Heart left ventricle (tissue), 16 donors: ENCODE data around the gene ERC1. TPM values are rescaled to one million over a fixed set of nuclear protein-coding genes. Genes with fewer than 3 reads are reported as not detected.
A peak's percentile ranks its signal among the peaks of the same experiment; 100 is the strongest.
"Not testable (repeated sequence)": the region's sequence is repeated elsewhere in the genome, so short reads cannot be mapped to it uniquely, and the experiment has no call there.

ENCODE experiments used
- ATAC-seq, 4 donors: fragments of 200-7000 bp; cut with Tn5 transposase; one replicate each; pipeline ENCODE4 v1.9.1; 2020 to 2022; ENCODE audit warnings: moderate library complexity in 4 of 4, mild to moderate bottlenecking in 3 of 4, moderate number of reproducible peaks in 1 of 4
- DNase-seq, 5 donors: peaks; one replicate each; pipeline ENCODE4 v3.0.0-alpha.2; 2020
- H3K27ac ChIP-seq, 12 donors: fragments of 200-600 bp; sonication (generic) in 4 of 12; one replicate each; pipeline versions ENCODE4 v1.5.0 to v1.8.0; 2016 to 2022; ENCODE audit warnings: mild to moderate bottlenecking in 2 of 12
- H3K27me3 ChIP-seq, 9 donors: fragments of 200-600 bp; sonication (generic) in 2 of 9; one replicate each; pipeline versions ENCODE4 v1.5.1 to v1.8.0; 2016 to 2022; ENCODE audit warnings: mild to moderate bottlenecking in 3 of 9
- H3K36me3 ChIP-seq, 9 donors: fragments of 200-600 bp; sonication (generic) in 2 of 9; one replicate each; pipeline versions ENCODE4 v1.5.0 to v1.8.0; 2018 to 2022; ENCODE audit warnings: mild to moderate bottlenecking in 2 of 9
- H3K4me1 ChIP-seq, 12 donors: fragments of 200-600 bp; sonication (generic) in 4 of 12; one replicate each; pipeline versions ENCODE4 v1.5.0 to v1.8.0; 2016 to 2022; ENCODE audit warnings: mild to moderate bottlenecking in 3 of 12
- H3K4me3 ChIP-seq, 12 donors: fragments of 200-600 bp; sonication (generic) in 4 of 12; one replicate each; pipeline versions ENCODE4 v1.5.0 to v1.8.0; 2017 to 2022; ENCODE audit warnings: mild to moderate bottlenecking in 9 of 12, moderate library complexity in 4 of 12
- H3K9me3 ChIP-seq, 12 donors: fragments of 200-600 bp; sonication (generic) in 4 of 12; one replicate each; pipeline versions ENCODE4 v1.5.0 to v1.8.0; 2016 to 2022; ENCODE audit warnings: mild to moderate bottlenecking in 1 of 12
- CTCF ChIP-seq, 12 donors: fragments of 200-600 bp; sonication (generic) in 4 of 12; IDR thresholded peaks; one replicate each; pipeline versions ENCODE4 v1.5.0 to v1.8.0; 2018 to 2022; ENCODE audit warnings: antibody characterized with exemption in 12 of 12, mild to moderate bottlenecking in 5 of 12
- POLR2A ChIP-seq, 2 donors: fragments of 450-650 bp; IDR thresholded peaks; one replicate each; pipeline ENCODE4 v1.6.1; 2017; ENCODE audit warnings: antibody characterized with exemption in 2 of 2, mild to moderate bottlenecking in 2 of 2, moderate library complexity in 2 of 2
- WGBS, 4 donors: extraction: QIAGEN DNeasy Blood & Tissue Kit in 2 of 4; methylation state at CpG; one replicate each; pipeline versions ENCODE4 v1.1.5 to v1.1.7; 2013 to 2018; 5-methylcytosine and 5-hydroxymethylcytosine counted together
- intact Hi-C, 10 donors: fragments of 100-400 bp; cut with DNase I; formaldehyde crosslinking; loops; one replicate each; pipeline versions ENCODE4 v1.11.1 to v1.14.2; 2022
- polyA plus RNA-seq, 2 donors: library from polyadenylated mRNA; stranded (reverse); fragments of 200-250 nt; gene quantifications; one replicate each; pipeline ENCODE4 v1.2.3, GENCODE V29; 2013
- total RNA-seq, 9 donors: library from RNA; depleted of rRNA in 2 of 9; stranded (reverse); fragments of >200 nt in 2 of 9; fragmentation: NEBNext Ultra II Directional in 3 of 9; extraction: Animal tissue kit (Norgen Biotek cat#: 25700) in 3 of 9; gene quantifications; one replicate each; pipeline versions ENCODE4 v1.1.0 to v1.2.4, GENCODE V29; 2016 to 2023
- donor health status: ischemic (EF 13 %, LVEDD 7.1; RV severe dilation, severe dysfunction).
- donor health status: healthy with polysubstance abuse.
- donor health status: DM: no; HTN: yes; CAD: no.
- donor health status: DM: no; HTN: no; CAD: no.
- donor health status: ischemic (EF 25% LVEDD 6.9; RV normal size, moderate dysfunction).
- donor health status: ischemic (EF 25% LVEDD 5.7; RV mildly dilated, moderate dysfunction).
- donor health status: healthy.
- donor health status: DM: yes; HTN: yes; CAD: no.
- donor health status: ischemic (EF 35%, LVEDD 5.7; RV mildly dilated, moderate dysfunction).
- donor health status: nonischemic (EF 11% LVEDD 7.7; RV severe dilation, severe dysfunction).
- donor health status: DM: yes; HTN: yes; CAD: no.
- donor health status: PGD.
- donor health status: ischemic (EF 29% LVEDD 5.4; RV normal size, mild dysfunction).
- donor health status: nonischemic (EF 23%, LVEDD 6.1; RV moderate dilation, normal function).

ERC1 gene
- total and polyA plus RNA-seq, 11 donors, result 13.5 to 84.0 (median 47.9) TPM

- Histone ChIP-seq H3K9me3 (no peaks in the 10 kb centered on the region), H3K27me3 (no peaks in the 10 kb centered on the region), H3K4me1 (peaks cover 0 to 43% (median 27%) of the 10 kb centered on the region in 12 donors), H3K27ac (no peak overlapping the region), H3K4me3 (no peak overlapping the region), H3K36me3 (peaks cover 0 to 9% (median 3%) of the 10 kb centered on the region in 9 donors)
- DNase-seq, result no peak
- WGBS, 4 donors, result 79 to 84% (median 81%) methylated on average over 4 of the region's 4 CpGs
- intact Hi-C loops, result loop anchor here in 5 of 10 donors (10.0 kb wide), 4 partner anchors 58 to 598 kb away; partner anchors contain the start of gene FBXL14 (in 1 of the 5)
- TF ChIP-seq POLR2A (IDR thresholded peaks at IDR 0.05) (no peak), CTCF (IDR thresholded peaks at IDR 0.05) (no peak)
- ATAC-seq, result no peak
Observed at GRCh38 chr12:996881-997280, 5.9 kb downstream of the ERC1 start.

- H3K4me1 ChIP-seq, result peaks cover 0 to 36% (median 20%) of the 10 kb centered on the region in 12 donors
- 67 to 94% (median 82%) methylated on average over 1 of the region's 1 CpG for WGBS, 4 donors
- ATAC-seq, result no peak
Observed at GRCh38 chr12:997505-997904, 6.5 kb downstream of the ERC1 start.

GRCh38 chr12:998020-998874, 7.2 kb downstream of the ERC1 start:
- H3K36me3 ChIP-seq, result peaks cover 0 to 9% (median 3%) of the 10 kb centered on the region in 9 donors
- no peak for DNase-seq
- WGBS, 4 donors, result 51 to 66% (median 57%) methylated on average over 6 of the region's 6 CpGs
- H3K27me3 ChIP-seq, result no peaks in the 10 kb centered on the region
- intact Hi-C loops, result loop anchor here in 5 of 10 donors (10.0 kb wide), 4 partner anchors 57 to 597 kb away; partner anchors contain the start of gene FBXL14 (in 1 of the 5)
- peak overlapping the region in 4 of 12 donors; percentile 16 to 30 (median 25) for H3K27ac ChIP-seq
- TF ChIP-seq CTCF (IDR thresholded peaks at IDR 0.05) (no peak), POLR2A (IDR thresholded peaks at IDR 0.05) (no peak)
- H3K4me1 ChIP-seq, result peaks cover 0 to 31% (median 16%) of the 10 kb centered on the region in 12 donors
- H3K9me3 ChIP-seq, result no peaks in the 10 kb centered on the region
- peak in 3 of 4 donors; percentile 64 to 86 (median 83) for ATAC-seq
- H3K4me3 ChIP-seq, result no peak overlapping the region

More at GRCh38 chr12:997505-997904, 6.5 kb downstream of the ERC1 start:
- H3K27ac ChIP-seq, result peak overlapping the region in 1 of 12 donors; percentile 13
- H3K27me3 ChIP-seq, result no peaks in the 10 kb centered on the region
- no peak overlapping the region for H3K4me3 ChIP-seq
- H3K36me3 ChIP-seq, result peaks cover 0 to 9% (median 3%) of the 10 kb centered on the region in 9 donors
- DNase-seq, result no peak
- no peak for TF ChIP-seq CTCF (IDR thresholded peaks at IDR 0.05)
- no peak for TF ChIP-seq POLR2A (IDR thresholded peaks at IDR 0.05)
- H3K9me3 ChIP-seq, result no peaks in the 10 kb centered on the region
- intact Hi-C loops, result loop anchor here in 5 of 10 donors (10.0 kb wide), 4 partner anchors 57 to 597 kb away; partner anchors contain the start of gene FBXL14 (in 1 of the 5)

GRCh38 chr12:999736-1000135, 8.7 kb downstream of the ERC1 start:
- H3K27ac ChIP-seq, ATAC-seq, H3K9me3 ChIP-seq, H3K27me3 ChIP-seq, H3K4me3 ChIP-seq, DNase-seq, H3K36me3 ChIP-seq: not testable (repeated sequence)
- H3K4me1 ChIP-seq, result peaks cover 0 to 41% (median 23%) of the 10 kb centered on the region in 12 donors
- WGBS, 4 donors, result 96 to 99% (median 97%) methylated on average over 7 of the region's 7 CpGs
- intact Hi-C loops, result loop anchor here in 6 of 10 donors (10.0 kb wide), 4 partner anchors 55 to 595 kb away; partner anchors contain the start of gene FBXL14 (in 1 of the 6)
